ENCODE data around the gene CFAP46.

Gene CFAP46

DNA sequence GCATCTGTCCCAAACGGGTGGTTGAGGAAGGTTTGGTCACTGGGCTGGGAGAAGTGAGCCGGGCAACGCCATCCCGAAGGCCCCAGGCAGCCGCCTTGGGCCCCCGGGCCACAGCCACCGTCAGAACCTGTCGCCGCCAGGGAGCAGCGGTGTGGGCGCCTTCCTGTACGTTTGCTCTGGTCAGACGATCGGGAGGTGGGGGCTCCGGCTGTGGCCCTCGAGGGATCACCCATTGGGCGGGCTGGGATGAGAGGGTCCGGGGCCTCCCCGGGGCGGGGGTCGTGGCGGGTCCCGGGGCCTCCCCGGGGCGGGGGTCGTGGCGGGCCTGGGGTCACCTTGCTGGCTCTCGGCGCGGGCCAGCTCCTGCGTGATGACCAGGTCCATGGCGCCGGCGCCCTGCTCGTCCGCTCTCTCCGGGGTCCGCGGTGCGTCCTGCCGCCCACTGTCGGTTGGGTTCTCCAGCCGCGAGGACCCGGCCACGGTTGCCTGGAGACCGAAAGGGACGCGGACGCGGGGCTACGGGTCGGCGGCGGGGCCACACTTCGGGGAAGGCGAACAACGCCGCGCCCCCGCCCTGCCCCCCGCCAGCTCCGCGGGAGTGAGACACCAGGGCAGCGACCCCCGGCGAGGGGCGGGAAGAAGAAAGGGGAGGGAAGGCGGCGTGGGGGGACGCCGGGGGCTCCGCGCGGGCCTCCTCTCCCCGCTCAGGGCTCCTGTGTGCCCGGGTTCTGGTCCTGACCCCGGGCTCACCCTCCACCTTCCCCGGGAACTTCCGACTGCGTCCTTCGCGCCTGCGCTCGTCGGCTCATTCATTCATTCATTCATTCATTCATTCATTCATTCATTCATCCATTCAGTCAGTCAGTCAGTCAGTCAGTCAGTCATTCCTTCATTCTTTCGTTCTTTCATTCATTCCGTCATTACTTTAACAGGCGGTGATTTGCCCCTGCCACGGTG is at the start of gene CFAP46:
CFAP46 (minus strand) TSS at position 470 of the 957 bp plus-strand sequence; CDS start at position 384, 86 bp downstream.
- DNase-seq = no peak

GRCh38 chr10:132991706-132992432 is 49.5 kb upstream of the CFAP46 start:
- no peak for DNase-seq

DNA sequence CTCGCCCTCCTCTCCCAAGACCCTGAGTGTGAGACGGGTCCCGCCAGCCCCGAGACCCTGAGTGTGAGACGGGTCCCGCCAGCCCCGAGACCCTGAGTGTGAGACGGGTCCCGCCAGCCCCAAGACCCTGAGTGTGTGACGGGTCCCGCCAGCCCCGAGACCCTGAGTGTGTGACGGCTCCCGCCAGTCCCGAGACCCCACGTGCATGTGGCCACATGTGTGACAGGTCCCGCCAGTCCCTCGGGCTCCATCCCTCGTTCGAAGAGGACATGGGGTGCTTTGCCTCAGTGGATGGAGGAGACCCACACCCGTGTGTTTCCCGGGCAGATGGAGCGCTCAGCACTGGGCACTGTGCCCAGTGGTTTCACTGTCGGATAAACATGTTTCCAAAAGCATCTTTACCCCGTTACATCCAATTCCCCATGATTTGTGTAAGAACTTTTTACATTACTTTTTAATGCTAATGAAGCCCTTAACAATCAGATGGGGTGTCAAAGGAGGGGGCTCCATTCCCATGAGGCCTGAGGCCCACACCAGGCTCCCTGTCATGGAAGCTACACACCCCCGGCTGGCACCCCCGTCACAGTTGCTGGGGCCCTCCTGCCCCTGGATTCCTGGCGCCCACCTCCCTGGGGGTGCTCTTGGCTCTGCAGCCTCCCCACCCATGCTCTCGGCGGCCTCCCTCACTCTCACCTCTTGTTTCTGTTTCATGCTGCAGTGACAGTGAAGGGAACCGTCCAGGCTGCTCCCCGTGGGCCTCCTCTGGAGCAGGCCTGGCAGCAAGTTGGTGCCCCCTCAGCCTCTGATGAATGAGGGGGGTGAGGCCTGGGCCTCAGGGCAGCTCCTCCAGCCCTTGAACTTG is 48.5 kb upstream of the CFAP46 start:
- no peak for DNase-seq

GRCh38 chr10:132989476-132990415 is 47.4 kb upstream of the CFAP46 start:
- DNase-seq = no peak

GRCh38 chr10:132988988-132989387 is 46.6 kb upstream of the CFAP46 start:
- no peak for DNase-seq

DNA sequence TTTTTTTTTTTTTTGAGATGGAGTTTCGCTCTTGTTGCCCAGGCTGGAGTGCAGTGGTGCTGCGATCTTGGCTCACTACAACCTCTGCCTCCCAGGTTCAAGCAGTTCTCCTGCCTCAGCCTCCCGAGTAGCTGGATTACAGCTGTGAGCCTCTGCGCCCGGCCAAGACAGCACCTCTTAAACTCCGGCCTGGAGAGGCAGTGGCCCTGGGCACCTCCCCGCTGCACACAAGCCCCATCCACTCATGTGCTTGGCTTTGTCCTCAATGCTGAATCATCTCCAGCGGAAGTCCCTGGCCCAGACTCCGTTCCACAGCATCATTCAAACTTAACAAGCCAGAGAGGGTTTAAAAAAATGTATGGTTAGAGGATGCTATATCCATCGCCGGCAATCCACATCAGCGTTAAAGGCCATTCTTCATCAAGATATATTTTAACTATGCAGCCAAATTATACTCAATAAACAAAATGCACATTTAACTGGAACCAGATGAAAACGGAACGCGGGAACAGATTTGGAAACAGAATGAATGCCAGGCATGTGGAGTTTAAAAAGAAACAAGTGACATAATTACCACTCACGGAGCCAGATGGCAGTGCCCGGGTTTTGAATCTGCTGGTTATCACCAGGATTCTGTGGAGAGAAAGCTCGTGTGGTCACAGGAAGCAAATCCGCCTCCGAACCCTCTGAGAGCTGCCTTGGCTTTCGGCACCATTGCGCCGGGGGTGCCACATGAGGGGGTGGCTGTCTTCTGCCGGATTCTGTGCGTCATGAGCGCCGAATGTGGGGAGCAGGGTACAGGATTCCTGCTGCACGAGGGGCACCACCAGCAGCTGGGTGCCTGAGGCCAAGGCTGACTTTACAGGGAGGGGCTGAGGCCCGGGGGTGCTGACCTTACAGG is 45.6 kb upstream of the CFAP46 start:
- DNase-seq = no peak

- no peak for DNase-seq
These were observed 44.6 kb upstream of the CFAP46 start for GRCh38 chr10:132986978-132987377.

DNA sequence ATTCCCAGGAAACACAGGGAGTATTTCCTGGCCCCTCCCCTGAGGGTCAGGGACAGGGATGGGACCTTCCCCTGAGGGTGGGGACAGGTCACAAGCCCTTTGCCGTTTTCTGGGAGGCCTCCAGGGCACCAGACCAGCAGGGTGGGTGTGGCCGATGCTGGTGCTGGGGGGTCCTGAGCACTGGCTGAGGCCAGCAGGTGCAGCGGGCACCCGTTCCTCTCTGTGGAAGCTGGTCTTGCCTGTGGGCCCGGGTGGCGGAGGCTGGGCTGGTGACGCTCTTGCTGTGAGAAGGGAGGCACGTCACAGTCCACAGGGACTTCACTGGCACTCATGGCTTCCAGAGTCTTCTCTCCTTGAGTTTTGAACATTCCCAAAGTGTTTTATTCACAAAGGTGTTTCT is 44.2 kb upstream of the CFAP46 start:
- no peak for DNase-seq

DNA sequence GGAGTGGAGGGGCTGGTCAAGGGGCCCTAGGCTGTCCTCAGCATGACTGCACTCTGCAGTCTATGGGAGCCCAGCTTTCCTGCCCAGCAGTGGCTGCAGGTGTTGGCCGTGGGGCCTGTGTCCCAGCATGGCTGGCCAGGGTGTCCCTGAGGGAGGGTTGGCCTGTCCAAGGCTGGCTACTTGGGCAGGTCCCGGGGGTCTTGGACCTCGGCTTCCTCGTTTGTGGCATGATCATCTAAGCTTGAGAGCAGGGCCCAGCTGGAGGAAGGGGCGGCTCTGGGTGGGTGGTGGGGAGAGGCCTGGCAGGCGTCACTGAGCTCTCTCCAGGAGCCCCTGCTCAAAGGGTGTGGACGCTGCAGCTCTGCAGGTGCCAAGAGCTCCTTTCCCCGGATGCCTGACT is 43.7 kb upstream of the CFAP46 start:
- no peak for DNase-seq

DNA sequence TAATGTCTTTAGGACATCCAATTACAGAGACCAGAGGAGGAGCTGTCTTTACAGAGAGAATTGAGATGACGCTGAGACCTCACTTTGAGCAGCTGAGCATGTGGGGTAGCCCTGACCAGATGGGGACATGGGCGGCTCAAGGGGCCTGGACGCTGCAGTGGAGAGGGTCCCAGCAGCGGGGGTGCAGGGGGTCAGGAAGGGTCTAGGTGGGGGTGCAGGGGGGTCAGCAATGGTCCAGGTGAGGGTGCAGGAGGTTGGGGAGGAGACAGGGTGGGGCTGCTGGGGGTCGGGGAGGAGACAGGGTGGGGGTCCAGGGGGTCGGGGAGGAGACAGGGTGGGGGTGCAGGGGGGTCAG is 43.2 kb upstream of the CFAP46 start:
- DNase-seq = no peak

DNA sequence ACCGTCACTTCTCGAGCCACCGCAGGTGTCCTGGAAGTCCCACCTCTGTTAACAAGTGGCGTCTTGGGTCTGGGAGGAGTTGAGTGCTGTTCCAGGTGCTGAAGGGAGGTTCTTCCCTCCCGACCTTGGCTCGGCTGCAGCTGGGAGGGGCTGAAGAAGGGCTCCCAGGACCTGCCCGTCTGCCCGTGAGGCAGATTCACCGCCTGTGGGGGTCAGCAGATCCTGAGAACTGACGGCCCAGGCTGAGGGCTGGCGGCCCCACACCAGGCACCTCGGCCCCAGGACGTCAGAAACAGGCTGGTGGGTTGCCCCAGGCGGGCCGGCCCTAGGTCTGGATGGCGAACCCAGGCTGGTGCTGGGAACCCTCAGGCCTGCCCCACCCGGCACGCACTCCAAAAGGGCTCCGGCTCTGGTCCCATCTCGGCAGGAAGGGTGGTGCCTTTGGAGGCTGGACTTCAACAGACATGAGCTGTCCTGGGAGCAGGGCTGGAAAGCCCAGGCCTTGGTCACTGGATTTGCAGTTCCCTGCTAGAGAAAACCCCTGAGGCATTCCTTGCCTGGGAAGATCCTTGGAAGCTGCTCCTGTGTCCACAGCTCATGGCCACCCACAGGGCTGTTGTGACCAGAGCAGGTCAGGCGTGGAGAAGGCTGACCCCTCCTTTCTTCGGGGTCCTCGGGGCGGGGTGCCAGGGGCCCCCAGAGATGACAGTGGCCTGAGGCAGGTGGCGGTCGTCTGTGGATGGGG is 42.6 kb upstream of the CFAP46 start:
- no peak for DNase-seq

- no peak for DNase-seq
These were observed 41.6 kb upstream of the CFAP46 start for GRCh38 chr10:132984008-132984295.

GRCh38 chr10:132983252-132984007 is 41.1 kb upstream of the CFAP46 start:
- DNase-seq = no peak

DNA sequence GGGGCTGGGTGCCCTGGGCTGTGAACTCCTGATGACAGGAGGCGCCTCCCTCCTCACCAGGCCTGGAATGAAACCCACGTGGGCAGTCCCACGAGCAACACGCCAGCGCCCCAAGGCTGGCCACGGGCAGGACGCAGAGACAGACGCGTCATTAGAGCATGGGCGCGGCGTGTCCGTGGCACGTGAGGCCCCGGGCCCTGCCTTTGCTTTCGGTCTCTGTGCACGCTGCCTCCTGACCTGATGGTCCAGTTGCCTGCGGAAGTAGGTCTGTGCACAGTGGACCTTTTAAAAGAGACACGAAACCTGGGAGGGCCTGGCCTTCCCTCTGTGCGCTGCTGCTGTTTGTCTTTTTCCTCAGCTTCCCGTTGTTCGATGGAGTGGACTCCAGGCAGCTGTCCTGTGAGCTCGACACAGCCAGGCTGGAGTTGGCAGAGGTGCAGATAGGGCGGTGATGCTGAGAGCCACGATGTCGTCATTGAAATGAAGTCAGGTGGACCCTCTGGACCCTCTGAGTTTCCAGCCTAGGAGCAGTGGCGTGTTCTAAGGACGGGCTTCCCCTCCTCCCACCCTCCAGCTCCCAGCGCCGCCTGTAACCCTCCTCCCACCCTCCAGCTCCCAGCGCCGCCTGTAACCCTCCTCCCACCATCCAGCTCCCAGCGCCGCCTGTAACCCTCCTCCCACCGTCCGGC is 40.1 kb upstream of the CFAP46 start:
- no peak for DNase-seq

- DNase-seq = no peak
These were observed 39.4 kb upstream of the CFAP46 start for GRCh38 chr10:132981746-132982145.

DNA sequence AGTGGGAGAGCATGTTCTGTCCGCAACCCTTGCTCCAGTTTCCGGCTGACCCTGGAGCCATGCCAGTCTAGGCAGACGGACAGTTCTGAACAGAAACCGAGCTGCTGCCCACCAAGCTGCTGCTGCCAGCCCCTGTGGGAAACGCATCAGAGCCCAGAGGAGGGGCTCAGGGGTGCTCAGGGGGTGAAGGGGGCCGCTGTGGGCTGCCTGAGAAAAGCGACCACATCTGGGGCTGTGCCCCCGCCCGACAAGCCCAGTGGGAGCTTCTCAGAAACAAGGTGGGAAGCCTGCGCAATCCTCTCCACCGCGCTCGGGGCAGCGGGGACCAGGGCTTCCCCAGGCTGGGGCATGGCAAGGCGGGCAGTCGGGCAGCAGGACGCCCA is 38.8 kb upstream of the CFAP46 start:
- no peak for DNase-seq

DNA sequence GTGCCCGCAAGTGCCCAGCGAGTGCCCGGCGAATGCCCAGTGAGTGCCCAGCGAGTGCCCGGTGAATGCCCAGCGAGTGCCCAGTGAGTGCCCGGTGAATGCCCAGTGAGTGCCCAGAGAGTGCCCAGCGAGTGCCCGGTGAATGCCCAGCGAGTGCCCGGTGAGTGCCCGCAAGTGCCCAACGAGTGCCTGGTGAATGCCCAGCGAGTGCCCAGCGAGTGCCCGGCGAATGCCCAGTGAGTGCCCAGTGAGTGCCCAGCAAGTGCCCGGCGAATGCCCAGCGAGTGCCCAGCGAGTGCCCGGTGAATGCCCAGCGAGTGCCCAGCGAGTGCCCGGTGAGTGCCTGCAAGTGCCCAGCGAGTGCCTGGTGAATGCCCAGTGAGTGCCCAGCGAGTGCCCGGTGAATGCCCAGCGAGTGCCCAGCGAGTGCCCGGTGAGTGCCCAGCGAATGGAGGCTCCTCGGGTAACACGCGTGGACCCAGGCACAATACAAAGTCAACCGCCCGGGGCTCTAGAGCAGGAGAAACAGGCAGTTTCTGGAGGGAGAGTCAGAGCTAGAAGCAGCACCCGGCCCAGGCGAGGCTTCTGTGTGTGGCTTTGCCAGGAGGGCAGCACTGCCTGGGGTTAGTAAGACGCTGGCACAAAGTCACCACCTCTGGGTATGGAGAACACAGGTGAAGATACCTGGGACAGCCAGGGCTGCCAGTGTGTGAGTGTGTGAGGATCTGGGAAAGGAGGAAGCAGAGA is 38.2 kb upstream of the CFAP46 start:
- no peak for DNase-seq

Data from activated CD8-positive, alpha-beta memory T cell treated with anti-CD3 and anti-CD28 coated beads, Interleukin-2, amount 50 U/mL, for 4 hours (primary cell).